Ishikawa (cell line): ENCODE measurements around the gene LONP1.

Source experiments
- CEBPB ChIP-seq: IDR thresholded peaks from 2 replicates; pipeline ENCODE4 v1.6.1; 2012
- CREB1 ChIP-seq: IDR thresholded peaks from 2 replicates; pipeline ENCODE4 v1.6.1; 2012; ENCODE audit warnings: low read depth
- EGR1 ChIP-seq: IDR thresholded peaks from 2 replicates; pipeline ENCODE4 v1.6.1; 2012
- EP300 ChIP-seq: IDR thresholded peaks from 2 replicates; pipeline ENCODE4 v1.6.1; 2012; ENCODE audit warnings: borderline replicate concordance
- FOXM1 ChIP-seq: IDR thresholded peaks from 2 replicates; pipeline ENCODE4 v1.6.1; 2012; ENCODE audit warnings: low read depth, borderline replicate concordance
- MAX ChIP-seq: IDR thresholded peaks from 2 replicates; pipeline ENCODE4 v1.6.1; 2012
- NFIC ChIP-seq: IDR thresholded peaks from 2 replicates; pipeline ENCODE4 v1.6.1; 2012
- RAD21 ChIP-seq: IDR thresholded peaks from 2 replicates; pipeline ENCODE4 v1.6.1; 2012; ENCODE audit warnings: low read depth
- REST ChIP-seq: IDR thresholded peaks from 2 replicates; pipeline ENCODE4 v1.6.1; 2012; ENCODE audit warnings: low read depth, mild to moderate bottlenecking
- TAF1 ChIP-seq: IDR thresholded peaks from 2 replicates; pipeline ENCODE4 v1.6.1; 2012; ENCODE audit warnings: low read depth, mild to moderate bottlenecking
- TCF12 ChIP-seq: IDR thresholded peaks from 2 replicates; pipeline ENCODE4 v1.6.1; 2012; ENCODE audit warnings: low read depth
- TEAD4 ChIP-seq: IDR thresholded peaks from 2 replicates; pipeline ENCODE4 v1.6.1; 2012
- USF1 ChIP-seq: IDR thresholded peaks from 2 replicates; pipeline ENCODE4 v1.6.1; 2012
- YY1 ChIP-seq: IDR thresholded peaks from 2 replicates; pipeline ENCODE4 v1.6.1; 2012; ENCODE audit warnings: low read depth
- ZBTB7A ChIP-seq: IDR thresholded peaks from 2 replicates; pipeline ENCODE4 v1.6.1; 2012; ENCODE audit warnings: low read depth

LONP1 gene

GRCh38 chr19:5669212-5669611 is 50.7 kb downstream of the LONP1 start:
- TF ChIP-seq MAX, result no peak
- no peak for TF ChIP-seq RAD21
- TF ChIP-seq EP300, result no peak
- TF ChIP-seq FOXM1, result no peak

GRCh38 chr19:5667751-5668271 is 52.1 kb downstream of the LONP1 start:
- TF ChIP-seq EP300 (no peak), YY1 (no peak), USF1 (no peak), EGR1 (no peak), CREB1 (no peak), TCF12 (no peak), NFIC (no peak), REST (no peak), TAF1 (no peak), CEBPB (no peak), ZBTB7A (no peak), RAD21 (no peak), MAX (no peak), FOXM1 (no peak), TEAD4 (no peak)

GRCh38 chr19:5666921-5667610 is 52.9 kb downstream of the LONP1 start:
- no peak for TF ChIP-seq NFIC
- no peak for TF ChIP-seq YY1
- no peak for TF ChIP-seq CEBPB
- no peak for TF ChIP-seq TCF12
- no peak for TF ChIP-seq ZBTB7A
- no peak for TF ChIP-seq TEAD4
- no peak for TF ChIP-seq RAD21
- no peak for TF ChIP-seq USF1
- no peak for TF ChIP-seq FOXM1
- no peak for TF ChIP-seq MAX
- no peak for TF ChIP-seq CREB1
- TF ChIP-seq EGR1, result no peak
- TF ChIP-seq REST, result no peak
- TF ChIP-seq TAF1, result no peak
- no peak for TF ChIP-seq EP300

GRCh38 chr19:5665781-5666513 is 54.0 kb downstream of the LONP1 start:
- TF ChIP-seq MAX, result no peak
- TF ChIP-seq REST, result no peak
- TF ChIP-seq FOXM1, result no peak
- TF ChIP-seq RAD21, result no peak
- no peak for TF ChIP-seq YY1
